GM12878 (cell line): Measurements from ENCODE around the gene MAML3. TPM values are rescaled to one million over a fixed set of nuclear protein-coding genes. Genes with fewer than 3 reads are reported as not detected.

Experiments used
- ATAC-seq: fragments of 200-7000 bp; cut with Tn5 transposase; 3 replicates; pipeline ENCODE4 v1.9.1; 2020; ENCODE audit warnings: mild to moderate bottlenecking, moderate library complexity
- BruUV-seq: library from RNA; stranded (reverse); fragments of 400-500 nt; replicated peaks from 2 replicates; lab custom pipeline; 2021; lab: Mats Ljungman, UMichigan
- CTCF ChIA-PET: fragments of 300-600 bp; sonication (Branson Sonifier 250); formaldehyde crosslinking; extraction: SDS; loops from one replicate; lab custom pipeline; 2021; ENCODE audit warnings: inconsistent platforms; lab: Yijun Ruan, JAX
- POLR2A ChIA-PET: fragments of 350-600 bp; formaldehyde crosslinking; extraction: SDS; loops from one replicate; lab custom pipeline; 2021; ENCODE audit warnings: inconsistent platforms; lab: Charles Lee
- RAD21 ChIA-PET: fragments of 300-600 bp; sonication (Branson Sonifier 250); formaldehyde crosslinking; loops from one replicate; lab custom pipeline; 2023; ENCODE audit warnings: antibody characterized with exemption; ENCODE audit not compliant: unreplicated experiment; lab: Charles Lee
- SMC1A ChIA-PET: fragments of 300-600 bp; sonication (Branson Sonifier 250); formaldehyde crosslinking; loops from one replicate; lab custom pipeline; 2023; ENCODE audit not compliant: unreplicated experiment, uncharacterized antibody; lab: Charles Lee
- DNase-seq: peaks from one replicate; pipeline ENCODE4 v3.0.0-alpha.2; 2011; ENCODE audit warnings: low read depth, low spot score
- FAIRE-seq: peaks from 3 replicates; lab custom pipeline; 2011; peaks lifted over from hg19 to GRCh38; lab: Jason Lieb, UNC
- H2AFZ ChIP-seq: 2 replicates; pipeline ENCODE4 v1.6.0; 2011; ENCODE audit warnings: low read depth, low read length, control low read depth; ENCODE audit not compliant: control insufficient read depth
- H3K27ac ChIP-seq: 2 replicates; pipeline ENCODE4 v1.5.1; 2011; ENCODE audit warnings: control low read depth; ENCODE audit not compliant: control insufficient read depth, insufficient read depth
- H3K27me3 ChIP-seq, 2 experiments: replicated peaks in 1 of 2; 2 replicates each; pipeline versions ENCODE4 v1.6.0 to v1.6.1; 2011; ENCODE audit warnings: low read length in 1 of 2; ENCODE audit not compliant: control insufficient read depth in 2 of 2, insufficient read depth in 2 of 2
- H3K36me3 ChIP-seq, 2 experiments: 2 replicates each; pipeline ENCODE4 v1.5.1; 2011; ENCODE audit warnings: low read length in 1 of 2; ENCODE audit not compliant: control insufficient read depth in 2 of 2, insufficient read depth in 2 of 2
- H3K4me1 ChIP-seq: 2 replicates; pipeline ENCODE4 v1.6.1; 2011; ENCODE audit warnings: mild to moderate bottlenecking, low read length, moderate library complexity, mixed read lengths; ENCODE audit not compliant: control insufficient read depth, insufficient read depth
- H3K4me2 ChIP-seq: 2 replicates; pipeline ENCODE4 v1.6.0; 2011; ENCODE audit warnings: control low read depth; ENCODE audit not compliant: control insufficient read depth, insufficient read depth
- H3K4me3 ChIP-seq: fragments of 200-600 bp; sonication (generic); 2 replicates; pipeline ENCODE4 v1.5.1; 2016
- H3K79me2 ChIP-seq: 2 replicates; pipeline ENCODE4 v1.6.0; 2011; ENCODE audit warnings: low read length; ENCODE audit not compliant: control insufficient read depth, insufficient read depth
- H3K9ac ChIP-seq: 2 replicates; pipeline ENCODE4 v1.8.0; 2011; ENCODE audit warnings: low read length, control low read depth, mixed read lengths; ENCODE audit not compliant: control insufficient read depth, insufficient read depth
- H3K9me3 ChIP-seq: replicated peaks from 3 replicates; pipeline ENCODE4 v1.5.1; 2011; ENCODE audit warnings: mild to moderate bottlenecking, low read length; ENCODE audit not compliant: control insufficient read depth, insufficient read depth
- H4K20me1 ChIP-seq: 2 replicates; pipeline ENCODE4 v1.6.0; 2011; ENCODE audit not compliant: control insufficient read depth, insufficient read depth
- ETV6 ChIP-seq, 2 experiments: fragments of 450-650 bp in 1 of 2; IDR thresholded peaks in 1 of 2; conservative IDR thresholded peaks in 1 of 2; 2 replicates each; pipeline ENCODE4 v1.6.1; 2014; ENCODE audit warnings: antibody characterized with exemption in 1 of 2, borderline replicate concordance in 1 of 2, low read depth in 1 of 2, mild to moderate bottlenecking in 1 of 2, moderate library complexity in 1 of 2
- HSF1 ChIP-seq: fragments of 150-350 bp; IDR thresholded peaks from 2 replicates; pipeline ENCODE4 v1.6.1; 2014; ENCODE audit warnings: mild to moderate bottlenecking, low read depth, low read length
- MEF2B ChIP-seq: fragments of 450-650 bp; IDR thresholded peaks from 2 replicates; pipeline ENCODE4 v1.6.1; 2018; ENCODE audit warnings: mild to moderate bottlenecking, moderate library complexity; ENCODE audit not compliant: partially characterized antibody, poor library complexity, severe bottlenecking
- MLLT1 ChIP-seq: fragments of 450-650 bp; IDR thresholded peaks from 2 replicates; pipeline ENCODE4 v1.6.1; 2016; ENCODE audit warnings: mild to moderate bottlenecking
- PKNOX1 ChIP-seq: fragments of 450-650 bp; IDR thresholded peaks from 2 replicates; pipeline ENCODE4 v1.6.1; 2016; ENCODE audit warnings: mild to moderate bottlenecking
- SRF ChIP-seq, 2 experiments: IDR thresholded peaks; 2 replicates each; pipeline ENCODE4 v1.6.1; 2011; ENCODE audit warnings: low read depth in 2 of 2, low read length in 2 of 2, mild to moderate bottlenecking in 1 of 2, moderate library complexity in 1 of 2
- USF1 ChIP-seq: IDR thresholded peaks from 2 replicates; pipeline ENCODE4 v1.6.1; 2011; ENCODE audit warnings: borderline replicate concordance, low read depth, mild to moderate bottlenecking, moderate library complexity, mixed read lengths, low read length; ENCODE audit not compliant: insufficient read depth; ENCODE audit errors: extremely low read length
- ZBTB40 ChIP-seq: fragments of 450-650 bp; IDR thresholded peaks from 2 replicates; pipeline ENCODE4 v1.6.1; 2016; ENCODE audit warnings: mild to moderate bottlenecking, moderate library complexity, borderline replicate concordance
- WGBS: methylation state at CpG from one replicate; pipeline ENCODE4 v1.1.6; 2016; ENCODE audit warnings: low lambda C conversion rate; ENCODE audit not compliant: insufficient replicate concordance, insufficient coverage; ENCODE audit errors: missing lambda C conversion rate; 5-methylcytosine and 5-hydroxymethylcytosine counted together
- in situ Hi-C: fragments of 300-500 bp; cut with MboI; formaldehyde crosslinking; loops from 9 replicates; pipeline ENCODE4 v1.14.3; 2018; ENCODE audit warnings: mixed read lengths
- intact Hi-C: fragments of 100-400 bp; cut with micrococcal nuclease; formaldehyde crosslinking; loops from one replicate; pipeline ENCODE4 v1.14.2; 2022; ENCODE audit not compliant: unreplicated experiment
- polyA plus RNA-seq, 11 experiments: library from polyadenylated mRNA; depleted of rRNA in 4 of 11; unstranded in 6 of 11; stranded (reverse) in 5 of 11; fragments of >200 nt; fragmentation: Nextera tagmentation in 4 of 11; fragmentation: Illumina TruSeq in 1 of 11; extraction: Ambion mirVana in 4 of 11; extraction: Trizol in 1 of 11; gene quantifications; 1 replicate in 1 of 11; 2 replicates in 10 of 11; pipeline versions ENCODE4 v1.2.1 to v1.2.3, GENCODE V29; 2011 to 2016; ENCODE audit warnings: inconsistent platforms in 2 of 11, missing spikeins in 2 of 11, low read depth in 1 of 11
- total RNA-seq, 4 experiments: library from RNA; depleted of rRNA in 3 of 4; stranded (reverse); fragments of >200 nt in 3 of 4; fragmentation: Illumina TruSeq in 1 of 4; extraction: Trizol in 1 of 4; gene quantifications; 2 replicates each; pipeline versions ENCODE4 v1.2.1 to v1.2.3, GENCODE V29; 2013 to 2021
- TF ChIP-seq, protein P1 (sequence below): IDR thresholded peaks from 2 replicates; pipeline ENCODE4 v1.6.1; 2011; ENCODE audit warnings: low read depth, low read length, improper control_type of control experiment, borderline replicate concordance

MAML3 gene
- total and polyA plus RNA-seq, 10 of the 15 experiments (the other 5 are each of a cell fraction or from before 2014, with no cell fraction given), result under 0.01 to 0.53 (median 0.06) TPM; not detected in 2

DNA sequence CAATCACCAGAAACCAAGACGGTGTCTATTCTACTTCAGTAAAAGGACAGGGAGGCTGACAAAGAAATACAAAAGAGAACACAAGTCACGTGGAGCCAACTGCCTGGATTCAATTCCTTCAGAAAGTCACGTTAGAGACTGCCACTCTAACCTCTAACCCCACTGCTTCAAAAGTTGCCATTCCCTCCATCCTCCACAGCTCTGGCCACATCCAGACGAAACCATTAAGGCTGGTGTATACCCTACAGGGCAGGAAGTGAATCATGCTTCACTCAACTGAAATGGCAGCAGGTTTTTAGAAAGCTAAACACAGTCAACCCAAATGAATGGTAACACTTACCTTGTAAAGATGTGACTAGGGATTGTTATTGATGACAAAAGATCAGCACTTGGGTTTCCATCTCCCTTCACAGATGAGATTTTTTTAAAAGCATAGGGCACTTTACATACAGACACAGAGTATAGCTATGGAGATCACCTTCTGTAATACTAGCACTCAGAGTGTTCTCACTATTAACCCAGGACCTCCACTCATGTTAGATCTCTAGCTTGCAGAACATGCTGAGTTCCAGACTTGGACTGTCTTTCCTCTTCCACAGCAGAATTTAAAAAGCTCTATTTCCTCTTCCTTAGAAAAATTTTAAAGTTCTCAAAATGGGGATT lies 37.4 kb downstream of the MAML3 start:
- RAD21 ChIA-PET, result no interaction called here
- no peak overlapping the region for H3K4me3 ChIP-seq
- TF ChIP-seq, protein P1, sequence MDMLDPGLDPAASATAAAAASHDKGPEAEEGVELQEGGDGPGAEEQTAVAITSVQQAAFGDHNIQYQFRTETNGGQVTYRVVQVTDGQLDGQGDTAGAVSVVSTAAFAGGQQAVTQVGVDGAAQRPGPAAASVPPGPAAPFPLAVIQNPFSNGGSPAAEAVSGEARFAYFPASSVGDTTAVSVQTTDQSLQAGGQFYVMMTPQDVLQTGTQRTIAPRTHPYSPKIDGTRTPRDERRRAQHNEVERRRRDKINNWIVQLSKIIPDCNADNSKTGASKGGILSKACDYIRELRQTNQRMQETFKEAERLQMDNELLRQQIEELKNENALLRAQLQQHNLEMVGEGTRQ, result no peak
- TF ChIP-seq USF1, result no peak
- no peak for TF ChIP-seq ETV6 (conservative IDR thresholded peaks at IDR 0.05 in 1 of 2, IDR thresholded peaks at IDR 0.05 in 1 of 2; ENCODE audit: borderline replicate concordance in 1 of 2, low read depth in 1 of 2)
- no peak for TF ChIP-seq MLLT1
- no peak for TF ChIP-seq MEF2B
- TF ChIP-seq PKNOX1, result no peak
- TF ChIP-seq ZBTB40, result no peak
- TF ChIP-seq HSF1, result no peak
- TF ChIP-seq SRF (IDR thresholded peaks at IDR 0.05; ENCODE audit: low read depth in 2 of 2, low read length in 2 of 2), result no peak
- CTCF ChIA-PET, result interaction anchor here (0.8 kb wide), 1 partner anchor 67 kb away, joined by 3 read pairs; no protein-coding TSS in a partner anchor
- no peak overlapping the region for H2AFZ ChIP-seq
- DNase-seq (no peak), ATAC-seq (peak; percentile 72), FAIRE-seq (no peak)
- no peaks in the 10 kb centered on the region; the same call in 2 of the 3 replicates for H3K9me3 ChIP-seq
- WGBS, result 11% methylated on average over 4 of the region's 4 CpGs
- H4K20me1 ChIP-seq, result no peaks in the 10 kb centered on the region
- POLR2A ChIA-PET, result no interaction called here
- H3K27ac ChIP-seq, result no peak overlapping the region
- in situ Hi-C loops (no loop called here), intact Hi-C loops (no loop called here)
- SMC1A ChIA-PET, result no interaction called here
- H3K36me3 ChIP-seq, result no peaks in the 10 kb centered on the region
- H3K79me2 ChIP-seq, result no peaks in the 10 kb centered on the region
- peaks cover 3% of the 10 kb centered on the region; the same call in 1 of the 2 replicates for H3K4me1 ChIP-seq
- H3K4me2 ChIP-seq, result no peak overlapping the region
- no TSS peak for BruUV-seq
- no peak overlapping the region for H3K9ac ChIP-seq
- peaks cover 0 to 2% of the 10 kb centered on the region in 2 experiments; a peak in 2 of 4 replicates for H3K27me3 ChIP-seq
